22Rv1 (cell line): ENCODE results near the gene POLR2A.

Source experiments
- CTCF ChIP-seq: fragments of 450-650 bp; IDR thresholded peaks from 2 replicates; pipeline ENCODE4 v1.5.1; 2017; ENCODE audit warnings: mild to moderate bottlenecking
- ZFX ChIP-seq: fragments of 450-650 bp; IDR thresholded peaks from 2 replicates; pipeline ENCODE4 v1.6.1; 2017; ENCODE audit warnings: antibody characterized with exemption, borderline replicate concordance

- TF ChIP-seq CTCF (no peak), ZFX (no peak)
Observed at GRCh38 chr17:7497636-7498035, 13.5 kb downstream of the POLR2A start.
